WTC11 (cell line): ENCODE results near the gene DSE.

Experiments used
- MXD4 ChIP-seq: fragments of 250-450 bp; sonication (Bioruptor Pico); IDR thresholded peaks from 2 replicates; pipeline ENCODE4 v1.8.0; 2021; ENCODE audit warnings: mild to moderate bottlenecking, moderate library complexity, borderline replicate concordance
- TCF7 ChIP-seq: sonication (generic); formaldehyde crosslinking; IDR thresholded peaks from 2 replicates; pipeline ENCODE4 v1.8.0; 2022; ENCODE audit warnings: mild to moderate bottlenecking, low read depth, missing genetic modification reagents, moderate library complexity
- TF ChIP-seq, protein P1 (sequence below): sonication (generic); formaldehyde crosslinking; IDR thresholded peaks from 2 replicates; pipeline ENCODE4 v1.8.1; 2022; ENCODE audit warnings: low read depth, missing genetic modification reagents, borderline replicate concordance
- TF ChIP-seq, protein P2 (sequence below): sonication (generic); formaldehyde crosslinking; IDR thresholded peaks from 2 replicates; pipeline ENCODE4 v1.8.1; 2023; ENCODE audit warnings: mild to moderate bottlenecking, missing genetic modification reagents
- TF ChIP-seq, protein P3 (sequence below): fragments of 200-600 bp; IDR thresholded peaks from 2 replicates; pipeline ENCODE4 v1.8.0; 2022; ENCODE audit warnings: antibody characterized with exemption
- TF ChIP-seq, protein P4 (sequence below): sonication (generic); formaldehyde crosslinking; IDR thresholded peaks from 2 replicates; pipeline ENCODE4 v1.8.0; 2022; ENCODE audit warnings: mild to moderate bottlenecking, missing genetic modification reagents

DNA sequence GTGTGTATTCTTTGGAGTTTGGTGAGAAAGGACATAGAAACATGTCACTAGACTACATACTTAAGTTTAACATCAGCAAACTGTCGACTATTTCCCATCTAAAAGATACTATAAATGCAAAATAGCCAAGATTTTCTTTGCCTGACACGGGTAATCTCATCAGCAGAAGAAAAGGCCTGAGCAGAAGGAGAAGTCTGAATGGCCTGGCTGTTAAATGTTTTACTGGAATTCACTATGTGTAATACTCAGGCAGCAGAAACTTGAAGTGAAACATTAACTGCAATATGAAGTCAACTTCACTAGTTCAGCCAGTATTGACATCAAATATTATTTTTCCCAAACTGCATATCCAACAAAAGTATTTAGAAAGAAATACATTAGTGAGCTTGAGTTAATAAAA, 6.4 kb upstream of the DSE start:
- TF ChIP-seq, protein P1, sequence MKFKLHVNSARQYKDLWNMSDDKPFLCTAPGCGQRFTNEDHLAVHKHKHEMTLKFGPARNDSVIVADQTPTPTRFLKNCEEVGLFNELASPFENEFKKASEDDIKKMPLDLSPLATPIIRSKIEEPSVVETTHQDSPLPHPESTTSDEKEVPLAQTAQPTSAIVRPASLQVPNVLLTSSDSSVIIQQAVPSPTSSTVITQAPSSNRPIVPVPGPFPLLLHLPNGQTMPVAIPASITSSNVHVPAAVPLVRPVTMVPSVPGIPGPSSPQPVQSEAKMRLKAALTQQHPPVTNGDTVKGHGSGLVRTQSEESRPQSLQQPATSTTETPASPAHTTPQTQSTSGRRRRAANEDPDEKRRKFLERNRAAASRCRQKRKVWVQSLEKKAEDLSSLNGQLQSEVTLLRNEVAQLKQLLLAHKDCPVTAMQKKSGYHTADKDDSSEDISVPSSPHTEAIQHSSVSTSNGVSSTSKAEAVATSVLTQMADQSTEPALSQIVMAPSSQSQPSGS, result no peak
- TF ChIP-seq MXD4 (CRISPR knock-in tag), result no peak
- TF ChIP-seq, protein P2, sequence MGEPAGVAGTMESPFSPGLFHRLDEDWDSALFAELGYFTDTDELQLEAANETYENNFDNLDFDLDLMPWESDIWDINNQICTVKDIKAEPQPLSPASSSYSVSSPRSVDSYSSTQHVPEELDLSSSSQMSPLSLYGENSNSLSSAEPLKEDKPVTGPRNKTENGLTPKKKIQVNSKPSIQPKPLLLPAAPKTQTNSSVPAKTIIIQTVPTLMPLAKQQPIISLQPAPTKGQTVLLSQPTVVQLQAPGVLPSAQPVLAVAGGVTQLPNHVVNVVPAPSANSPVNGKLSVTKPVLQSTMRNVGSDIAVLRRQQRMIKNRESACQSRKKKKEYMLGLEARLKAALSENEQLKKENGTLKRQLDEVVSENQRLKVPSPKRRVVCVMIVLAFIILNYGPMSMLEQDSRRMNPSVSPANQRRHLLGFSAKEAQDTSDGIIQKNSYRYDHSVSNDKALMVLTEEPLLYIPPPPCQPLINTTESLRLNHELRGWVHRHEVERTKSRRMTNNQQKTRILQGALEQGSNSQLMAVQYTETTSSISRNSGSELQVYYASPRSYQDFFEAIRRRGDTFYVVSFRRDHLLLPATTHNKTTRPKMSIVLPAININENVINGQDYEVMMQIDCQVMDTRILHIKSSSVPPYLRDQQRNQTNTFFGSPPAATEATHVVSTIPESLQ (CRISPR knock-in tag), result no peak
- TF ChIP-seq, protein P3, sequence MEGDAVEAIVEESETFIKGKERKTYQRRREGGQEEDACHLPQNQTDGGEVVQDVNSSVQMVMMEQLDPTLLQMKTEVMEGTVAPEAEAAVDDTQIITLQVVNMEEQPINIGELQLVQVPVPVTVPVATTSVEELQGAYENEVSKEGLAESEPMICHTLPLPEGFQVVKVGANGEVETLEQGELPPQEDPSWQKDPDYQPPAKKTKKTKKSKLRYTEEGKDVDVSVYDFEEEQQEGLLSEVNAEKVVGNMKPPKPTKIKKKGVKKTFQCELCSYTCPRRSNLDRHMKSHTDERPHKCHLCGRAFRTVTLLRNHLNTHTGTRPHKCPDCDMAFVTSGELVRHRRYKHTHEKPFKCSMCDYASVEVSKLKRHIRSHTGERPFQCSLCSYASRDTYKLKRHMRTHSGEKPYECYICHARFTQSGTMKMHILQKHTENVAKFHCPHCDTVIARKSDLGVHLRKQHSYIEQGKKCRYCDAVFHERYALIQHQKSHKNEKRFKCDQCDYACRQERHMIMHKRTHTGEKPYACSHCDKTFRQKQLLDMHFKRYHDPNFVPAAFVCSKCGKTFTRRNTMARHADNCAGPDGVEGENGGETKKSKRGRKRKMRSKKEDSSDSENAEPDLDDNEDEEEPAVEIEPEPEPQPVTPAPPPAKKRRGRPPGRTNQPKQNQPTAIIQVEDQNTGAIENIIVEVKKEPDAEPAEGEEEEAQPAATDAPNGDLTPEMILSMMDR, result no peak
- no peak for TF ChIP-seq TCF7
- TF ChIP-seq, protein P4, sequence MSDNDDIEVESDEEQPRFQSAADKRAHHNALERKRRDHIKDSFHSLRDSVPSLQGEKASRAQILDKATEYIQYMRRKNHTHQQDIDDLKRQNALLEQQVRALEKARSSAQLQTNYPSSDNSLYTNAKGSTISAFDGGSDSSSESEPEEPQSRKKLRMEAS (CRISPR knock-in tag), result no peak
